GM12891 (cell line): Measurements from ENCODE around the gene MAZ.

Experiments used
- DNase-seq: peaks from one replicate; pipeline ENCODE4 v3.0.0; 2011; ENCODE audit warnings: low spot score; ENCODE audit not compliant: insufficient read length
- FAIRE-seq: peaks from 2 replicates; lab custom pipeline; 2011; peaks lifted over from hg19 to GRCh38; lab: Jason Lieb, UNC
- PAX5 ChIP-seq: IDR thresholded peaks from 2 replicates; pipeline ENCODE4 v1.6.1; 2011; ENCODE audit warnings: low read length, moderate library complexity, mild to moderate bottlenecking; ENCODE audit not compliant: insufficient read depth, severe bottlenecking
- POLR2A ChIP-seq: IDR thresholded peaks from 2 replicates; pipeline ENCODE4 v1.6.1; 2011; ENCODE audit warnings: low read depth, low read length, control low read depth
- POLR2AphosphoS5 ChIP-seq: IDR thresholded peaks from 2 replicates; pipeline ENCODE4 v1.6.1; 2011; ENCODE audit warnings: low read depth, low read length, control low read depth
- POU2F2 ChIP-seq: IDR thresholded peaks from 2 replicates; pipeline ENCODE4 v1.6.1; 2011; ENCODE audit warnings: low read depth, mild to moderate bottlenecking, control low read depth, low read length, moderate library complexity
- SPI1 ChIP-seq: IDR thresholded peaks from 2 replicates; pipeline ENCODE4 v1.6.1; 2011; ENCODE audit warnings: low read depth, low read length, control low read depth
- TAF1 ChIP-seq: IDR thresholded peaks from 2 replicates; pipeline ENCODE4 v1.6.1; 2011; ENCODE audit warnings: low read depth, low read length, control low read depth

MAZ gene

DNA sequence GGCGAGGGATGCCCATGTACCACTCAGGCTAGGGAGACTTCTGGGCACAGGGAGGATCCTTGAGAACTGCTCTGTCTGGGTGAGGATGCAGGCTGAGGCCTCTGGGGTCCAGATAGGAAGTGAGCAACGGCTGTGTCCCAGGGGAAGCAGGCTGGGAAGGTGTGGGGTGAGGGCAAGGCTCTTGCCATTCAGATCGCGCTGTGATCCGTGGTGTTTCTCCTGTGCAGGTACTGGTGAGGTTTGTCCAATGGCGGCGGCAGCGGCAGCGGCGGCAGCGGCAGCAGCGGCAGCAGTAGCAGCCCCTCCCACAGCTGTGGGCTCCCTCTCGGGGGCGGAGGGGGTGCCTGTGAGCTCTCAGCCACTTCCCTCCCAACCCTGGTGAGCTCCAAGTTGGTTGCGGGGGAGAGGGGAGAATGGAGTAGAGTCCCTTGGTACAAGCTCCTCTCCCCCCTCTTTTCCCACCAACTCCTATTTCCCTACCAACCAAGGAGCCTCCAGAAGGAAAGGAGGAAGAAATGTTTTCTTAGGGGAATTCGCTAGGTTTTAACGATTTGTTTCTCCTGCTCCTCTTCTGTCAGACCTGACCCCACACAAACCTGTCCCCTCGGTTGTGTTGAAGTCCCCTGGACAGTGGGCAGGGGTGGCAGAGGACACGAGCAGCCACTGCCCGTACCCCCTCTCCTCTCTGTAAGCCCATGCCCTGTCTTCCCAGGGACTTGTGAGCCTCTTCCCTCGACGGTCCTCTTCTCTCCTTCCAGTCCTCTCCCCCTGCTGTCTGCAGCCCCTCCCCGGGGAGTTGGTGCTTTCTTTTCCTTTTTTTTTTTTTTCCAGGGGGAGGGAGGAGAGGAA is 3.7 kb downstream of the MAZ start:
- no peak for DNase-seq
- FAIRE-seq = no peak

DNA sequence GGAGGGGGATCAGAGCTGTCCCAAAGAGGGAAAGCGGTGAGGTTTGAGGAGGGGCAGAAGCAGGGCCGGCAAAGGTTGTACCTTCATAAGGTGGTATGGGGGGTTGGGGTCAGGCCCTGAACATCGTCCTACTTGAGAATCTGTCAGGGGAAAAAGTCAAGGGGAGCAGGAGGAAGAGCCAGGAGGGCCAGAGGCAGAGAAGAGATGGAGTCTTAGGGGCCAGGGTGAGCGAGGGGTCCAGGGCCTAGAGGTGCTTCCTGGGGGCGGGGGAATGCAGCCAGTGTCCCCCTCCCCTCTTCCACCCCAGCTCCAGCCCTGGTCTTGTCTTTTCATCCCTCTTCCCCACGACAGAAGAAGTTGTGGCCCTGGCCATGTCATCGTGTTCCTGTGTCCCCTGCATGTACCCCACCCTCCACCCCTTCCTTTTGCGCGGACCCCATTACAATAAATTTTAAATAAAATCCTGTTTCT is 4.4 kb downstream of the MAZ start:
- TF ChIP-seq POLR2AphosphoS5 = no peak
- peak; percentile 38 for FAIRE-seq
- DNase-seq = no peak

More for the DNA sequence above, 3.7 kb downstream of the MAZ start:
- peak; percentile 27; the same call in 1 of the 2 replicates for TF ChIP-seq POLR2AphosphoS5
- no peak for TF ChIP-seq TAF1

DNA sequence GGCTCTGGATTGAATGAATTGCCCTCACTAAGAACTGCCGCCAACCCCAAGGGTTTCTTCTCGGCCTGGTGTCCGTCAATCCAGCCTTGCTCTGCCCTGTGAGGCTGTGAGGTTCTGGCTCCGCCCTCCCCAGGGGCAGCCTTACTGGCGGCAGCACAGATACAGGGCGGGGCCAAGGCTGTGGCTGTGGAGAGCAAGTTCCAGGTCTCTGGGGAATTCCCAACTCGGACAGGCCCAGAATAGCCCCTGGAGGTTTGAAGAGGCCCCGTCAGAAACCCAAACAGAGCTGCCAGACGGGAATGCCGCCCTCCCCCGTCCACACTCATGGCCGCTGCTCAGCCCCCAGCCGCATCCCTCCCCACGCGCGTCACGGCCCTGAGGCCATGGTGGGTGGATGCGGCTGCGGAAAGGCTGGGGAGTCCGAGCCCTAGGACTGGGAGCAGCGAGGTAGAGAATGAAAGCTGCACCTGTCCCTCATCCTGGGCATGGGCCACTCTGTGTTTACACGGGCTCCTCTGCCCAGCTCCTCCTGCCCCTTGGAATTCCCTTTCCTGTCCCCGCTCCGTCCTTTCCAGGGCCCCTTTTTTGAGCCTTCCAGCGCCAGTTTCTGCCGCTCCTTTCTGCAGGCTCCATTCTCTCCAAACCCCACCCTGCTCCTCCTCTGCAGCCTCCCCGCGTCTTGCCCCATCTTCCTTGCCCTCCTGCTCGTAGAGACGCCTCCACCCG is 5.0 kb downstream of the MAZ start:
- FAIRE-seq (peak; percentile 98), DNase-seq (peak; percentile 71)
- TF ChIP-seq SPI1 (no peak), POLR2A (peak; percentile 74; the same call in 1 of the 2 replicates), POU2F2 (peak; percentile 25; the same call in 1 of the 2 replicates), TAF1 (no peak), POLR2AphosphoS5 (peak; percentile 74), PAX5 (no peak)

DNA sequence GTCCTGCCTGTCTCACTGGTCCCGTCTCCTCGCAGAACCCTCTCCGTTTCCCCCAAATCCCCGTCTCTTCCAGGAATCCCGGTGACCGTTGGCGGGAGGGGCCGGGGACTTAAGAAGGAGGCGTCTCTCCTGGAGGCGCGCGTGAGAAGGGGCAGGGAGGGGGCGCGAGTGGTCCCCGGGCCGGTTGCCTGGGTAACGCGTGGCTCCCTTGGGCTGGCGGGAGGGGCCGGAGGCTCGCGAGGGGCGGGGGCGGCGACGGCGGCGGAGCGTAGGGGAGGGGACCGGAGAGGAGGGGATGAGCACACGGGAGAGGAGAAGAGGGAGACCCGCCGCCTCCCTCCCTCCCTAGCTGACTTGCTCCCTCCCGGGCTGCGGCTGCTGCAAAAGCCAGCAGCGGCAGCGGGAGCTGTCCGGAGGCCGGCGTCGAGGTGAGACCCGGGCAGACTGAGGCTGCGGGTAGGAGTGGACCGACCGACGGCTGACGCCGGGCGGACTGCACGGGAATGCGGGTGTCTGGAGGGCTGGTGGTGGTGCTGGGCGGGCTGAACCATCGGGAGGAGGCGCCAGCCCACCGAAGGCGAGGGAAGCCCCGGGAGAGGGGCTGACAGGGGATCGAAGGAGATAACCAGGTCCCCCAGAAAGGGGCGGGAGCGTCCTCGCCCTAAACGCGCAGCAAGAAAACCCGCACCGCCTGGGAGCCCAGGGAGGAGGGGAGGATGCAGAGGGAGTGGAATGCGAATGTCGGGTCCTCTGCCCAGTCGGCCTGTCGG is 5.8 kb downstream of the MAZ start, which contains the start of gene PRRT2:
Gene PRRT2, plus strand, starts transcription at position 298 of the 770 bp plus-strand sequence. CDS start 862 bp downstream, outside the sequence.
- TF ChIP-seq SPI1 (no peak), PAX5 (no peak), POLR2A (no peak), POLR2AphosphoS5 (no peak)
- DNase-seq = no peak
- peak; percentile 59 for FAIRE-seq

DNA sequence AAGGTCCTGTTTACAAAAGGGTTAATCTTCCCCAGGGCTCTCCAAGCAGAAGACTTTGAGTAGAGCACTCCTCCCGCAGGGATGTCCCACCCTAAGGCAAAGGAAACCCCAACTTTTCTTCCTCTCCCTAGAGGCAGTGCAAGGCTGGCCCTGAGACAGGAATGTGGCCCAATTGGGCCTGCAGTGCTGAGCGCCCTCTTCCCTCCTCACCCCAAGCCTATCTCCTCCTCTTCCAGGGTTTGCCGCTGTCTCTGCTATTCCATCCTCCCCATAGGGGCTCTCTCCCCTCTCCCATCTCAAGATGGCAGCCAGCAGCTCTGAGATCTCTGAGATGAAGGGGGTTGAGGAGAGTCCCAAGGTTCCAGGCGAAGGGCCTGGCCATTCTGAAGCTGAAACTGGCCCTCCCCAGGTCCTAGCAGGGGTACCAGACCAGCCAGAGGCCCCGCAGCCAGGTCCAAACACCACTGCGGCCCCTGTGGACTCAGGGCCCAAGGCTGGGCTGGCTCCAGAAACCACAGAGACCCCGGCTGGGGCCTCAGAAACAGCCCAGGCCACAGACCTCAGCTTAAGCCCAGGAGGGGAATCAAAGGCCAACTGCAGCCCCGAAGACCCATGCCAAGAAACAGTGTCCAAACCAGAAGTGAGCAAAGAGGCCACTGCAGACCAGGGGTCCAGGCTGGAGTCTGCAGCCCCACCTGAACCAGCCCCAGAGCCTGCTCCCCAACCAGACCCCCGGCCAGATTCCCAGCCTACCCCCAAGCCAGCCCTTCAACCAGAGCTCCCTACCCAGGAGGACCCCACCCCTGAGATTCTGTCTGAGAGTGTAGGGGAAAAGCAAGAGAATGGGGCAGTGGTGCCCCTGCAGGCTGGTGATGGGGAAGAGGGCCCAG is 6.7 kb downstream of the MAZ start:
- TF ChIP-seq SPI1 (no peak), TAF1 (no peak), POLR2A (no peak), POU2F2 (no peak), PAX5 (no peak), POLR2AphosphoS5 (no peak)
- no peak for DNase-seq
- no peak for FAIRE-seq

DNA sequence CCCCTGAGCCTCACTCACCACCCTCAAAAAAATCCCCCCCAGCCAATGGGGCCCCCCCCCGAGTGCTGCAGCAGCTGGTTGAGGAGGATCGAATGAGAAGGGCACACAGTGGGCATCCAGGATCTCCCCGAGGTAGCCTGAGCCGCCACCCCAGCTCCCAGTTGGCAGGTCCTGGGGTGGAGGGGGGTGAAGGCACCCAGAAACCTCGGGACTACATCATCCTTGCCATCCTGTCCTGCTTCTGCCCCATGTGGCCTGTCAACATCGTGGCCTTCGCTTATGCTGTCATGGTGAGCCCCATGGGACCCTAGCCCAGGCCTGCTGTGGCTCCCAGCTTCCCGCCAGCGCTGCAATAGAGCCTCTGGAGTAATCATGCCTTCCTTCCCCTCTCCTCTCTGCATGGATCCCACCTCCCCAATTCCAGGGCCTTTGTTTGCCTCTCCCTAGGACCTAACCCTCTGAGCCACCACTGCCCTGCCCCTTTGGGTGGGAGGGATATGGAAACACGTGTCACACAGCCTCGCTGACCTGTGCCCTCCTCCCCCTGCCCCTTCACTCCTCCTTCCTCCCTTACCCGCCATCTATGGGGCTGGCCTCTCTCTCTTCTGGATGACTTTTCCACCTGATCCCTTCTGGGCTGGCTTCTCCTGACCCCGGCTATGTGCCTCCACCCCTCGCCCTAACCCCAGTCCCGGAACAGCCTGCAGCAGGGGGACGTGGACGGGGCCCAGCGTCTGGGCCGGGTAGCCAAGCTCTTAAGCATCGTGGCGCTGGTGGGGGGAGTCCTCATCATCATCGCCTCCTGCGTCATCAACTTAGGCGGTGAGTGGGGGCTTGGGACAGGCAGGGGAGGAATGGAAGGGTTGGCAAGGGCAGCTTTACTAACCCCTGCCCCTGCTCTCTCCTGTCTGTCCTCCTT is 7.6 kb downstream of the MAZ start:
- no peak for TF ChIP-seq POLR2A
- DNase-seq (no peak), FAIRE-seq (no peak)

DNA sequence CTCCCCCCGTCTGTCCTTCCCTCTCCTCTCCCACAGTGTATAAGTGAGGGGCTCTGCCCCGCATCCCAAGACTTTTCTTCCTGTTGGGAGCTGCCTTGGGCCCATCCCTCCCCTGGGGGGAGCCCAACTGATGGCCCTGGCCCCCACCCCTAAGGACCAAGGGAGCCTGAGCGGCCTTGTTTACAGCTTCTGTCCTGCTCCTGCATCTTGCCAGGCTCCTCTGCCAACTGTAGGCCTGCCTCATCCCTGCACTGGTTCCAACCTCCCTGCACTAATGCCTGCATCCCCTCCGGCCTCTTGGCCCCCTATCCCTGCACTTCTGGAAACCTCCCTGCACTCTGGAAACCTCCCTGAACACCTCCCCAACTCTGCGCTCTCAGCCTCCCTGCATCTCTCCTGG is 8.3 kb downstream of the MAZ start:
- FAIRE-seq = no peak
- DNase-seq = no peak
- no peak for TF ChIP-seq POLR2AphosphoS5
- TF ChIP-seq POLR2A = no peak
- no peak for TF ChIP-seq SPI1
- TF ChIP-seq PAX5 = no peak

DNA sequence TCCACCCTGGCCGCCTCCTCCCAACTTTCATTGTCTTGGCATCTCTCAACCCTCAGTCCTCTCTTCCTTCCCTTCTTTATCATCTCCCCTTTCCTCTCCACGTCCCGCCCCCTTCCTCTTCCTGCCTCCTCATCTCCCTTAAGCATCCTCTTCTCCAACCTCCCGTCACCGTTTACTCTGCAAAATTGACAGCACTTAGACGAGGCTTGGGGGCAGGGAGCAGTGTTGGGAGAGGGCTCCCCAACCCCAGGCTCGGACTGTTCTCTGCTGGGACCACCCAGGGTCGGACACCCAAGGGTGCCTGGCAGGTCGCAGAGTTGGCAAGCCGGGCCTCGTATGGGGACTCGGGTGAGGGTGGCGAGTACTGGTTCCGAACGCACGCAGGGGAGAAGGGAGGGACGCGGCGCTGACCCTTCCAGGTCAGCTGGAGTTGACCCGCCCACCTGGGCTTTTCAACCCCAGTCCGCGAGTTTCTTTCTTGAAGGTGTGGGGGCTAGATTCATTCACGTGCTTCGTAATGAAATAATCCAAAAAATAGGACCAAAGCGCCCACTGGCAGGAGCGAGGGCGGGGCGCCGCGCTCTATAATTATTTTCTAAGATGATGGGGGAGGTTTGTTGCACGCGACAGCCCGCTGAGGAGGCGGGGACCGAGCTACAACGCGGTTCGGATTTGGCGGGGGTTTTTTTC is 8.8 kb downstream of the MAZ start:
- TF ChIP-seq POLR2A (no peak), TAF1 (no peak), POU2F2 (no peak), SPI1 (no peak), PAX5 (no peak), POLR2AphosphoS5 (no peak)
- no peak for FAIRE-seq
- no peak for DNase-seq
